ENCODE data around the gene ANK3.

DNA sequence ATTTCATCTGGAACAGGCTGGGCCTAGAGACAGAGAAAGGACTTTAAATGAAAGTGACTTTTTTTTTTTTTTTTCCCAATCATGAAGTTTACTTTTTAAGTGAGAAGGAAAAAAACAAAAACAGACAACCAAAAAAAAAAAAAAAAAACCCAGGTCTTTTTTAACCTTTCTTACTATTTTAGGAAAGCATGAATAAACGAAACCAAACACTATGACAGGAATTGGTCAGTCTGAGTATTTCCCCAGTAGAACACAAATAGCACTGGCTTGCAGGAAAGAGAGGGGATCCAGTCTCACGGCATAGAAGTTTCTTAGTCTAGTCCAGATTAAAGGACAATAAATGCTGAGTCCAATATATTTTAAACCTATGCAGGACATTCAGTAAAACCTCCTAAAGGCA is 302.8 kb downstream of the ANK3 start:
- TF ChIP-seq, protein P1, sequence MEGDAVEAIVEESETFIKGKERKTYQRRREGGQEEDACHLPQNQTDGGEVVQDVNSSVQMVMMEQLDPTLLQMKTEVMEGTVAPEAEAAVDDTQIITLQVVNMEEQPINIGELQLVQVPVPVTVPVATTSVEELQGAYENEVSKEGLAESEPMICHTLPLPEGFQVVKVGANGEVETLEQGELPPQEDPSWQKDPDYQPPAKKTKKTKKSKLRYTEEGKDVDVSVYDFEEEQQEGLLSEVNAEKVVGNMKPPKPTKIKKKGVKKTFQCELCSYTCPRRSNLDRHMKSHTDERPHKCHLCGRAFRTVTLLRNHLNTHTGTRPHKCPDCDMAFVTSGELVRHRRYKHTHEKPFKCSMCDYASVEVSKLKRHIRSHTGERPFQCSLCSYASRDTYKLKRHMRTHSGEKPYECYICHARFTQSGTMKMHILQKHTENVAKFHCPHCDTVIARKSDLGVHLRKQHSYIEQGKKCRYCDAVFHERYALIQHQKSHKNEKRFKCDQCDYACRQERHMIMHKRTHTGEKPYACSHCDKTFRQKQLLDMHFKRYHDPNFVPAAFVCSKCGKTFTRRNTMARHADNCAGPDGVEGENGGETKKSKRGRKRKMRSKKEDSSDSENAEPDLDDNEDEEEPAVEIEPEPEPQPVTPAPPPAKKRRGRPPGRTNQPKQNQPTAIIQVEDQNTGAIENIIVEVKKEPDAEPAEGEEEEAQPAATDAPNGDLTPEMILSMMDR (IDR thresholded peaks at IDR 0.05): no peak
- no peak for TF ChIP-seq POLR2A (IDR thresholded peaks at IDR 0.05)
